Fibroblast of lung (primary cell): ENCODE data around the gene OPA3. TPM values are rescaled to one million over a fixed set of nuclear protein-coding genes. Genes with fewer than 3 reads are reported as not detected.

Source experiments
- DNase-seq, 2 donors: peaks; one replicate each; pipeline versions ENCODE4 v3.0.0 to v3.0.0-alpha.2; 2010; ENCODE audit warnings: low read depth in 2 of 2
- H2AFZ ChIP-seq: 2 replicates; pipeline ENCODE4 v1.5.1; 2012; ENCODE audit warnings: low read length, control low read depth, inconsistent platforms
- H3K27ac ChIP-seq: 2 replicates; pipeline ENCODE4 v1.5.1; 2011; ENCODE audit warnings: low read length, control low read depth; ENCODE audit not compliant: insufficient read depth
- H3K27me3 ChIP-seq: 2 replicates; pipeline ENCODE4 v1.5.1; 2011; ENCODE audit warnings: mild to moderate bottlenecking, low read length; ENCODE audit not compliant: control insufficient read depth, insufficient read depth
- H3K36me3 ChIP-seq: 2 replicates; pipeline ENCODE4 v1.5.1; 2011; ENCODE audit warnings: low read length; ENCODE audit not compliant: control insufficient read depth, insufficient read depth
- H3K4me1 ChIP-seq: 2 replicates; pipeline ENCODE4 v1.5.1; 2011; ENCODE audit warnings: low read length; ENCODE audit not compliant: control insufficient read depth, insufficient read depth; ENCODE audit errors: extremely low read depth
- H3K4me2 ChIP-seq: 2 replicates; pipeline ENCODE4 v1.5.1; 2011; ENCODE audit warnings: low read length, control low read depth; ENCODE audit not compliant: insufficient read depth; ENCODE audit errors: extremely low read depth
- H3K4me3 ChIP-seq, 4 experiments: fragments of 200-600 bp in 1 of 4; sonication (generic) in 1 of 4; replicated peaks in 1 of 4; 2 replicates each; pipeline ENCODE4 v1.5.1; 2011 to 2016; ENCODE audit warnings: low read length in 4 of 4, low read depth in 3 of 4, mild to moderate bottlenecking in 3 of 4, control low read depth in 2 of 4, inconsistent platforms in 1 of 4, mixed read lengths in 1 of 4; ENCODE audit not compliant: insufficient read depth in 1 of 4; ENCODE audit errors: control extremely low read depth in 1 of 4
- H3K79me2 ChIP-seq: 2 replicates; pipeline ENCODE4 v1.5.1; 2012; ENCODE audit warnings: mild to moderate bottlenecking, low read length, inconsistent platforms; ENCODE audit not compliant: control insufficient read depth, insufficient read depth
- H3K9ac ChIP-seq: 2 replicates; pipeline ENCODE4 v1.5.1; 2011; ENCODE audit warnings: mild to moderate bottlenecking, low read length, control low read depth; ENCODE audit not compliant: insufficient read depth
- H3K9me3 ChIP-seq: 2 replicates; pipeline ENCODE4 v1.5.1; 2012; ENCODE audit warnings: low read depth, low read length; ENCODE audit not compliant: control insufficient read depth, insufficient read depth
- H4K20me1 ChIP-seq: 2 replicates; pipeline ENCODE4 v1.5.1; 2011; ENCODE audit warnings: low read length; ENCODE audit not compliant: control insufficient read depth, insufficient read depth; ENCODE audit errors: extremely low read depth
- CTCF ChIP-seq, 2 donors: IDR thresholded peaks in 1 of 2; conservative IDR thresholded peaks in 1 of 2; 1 replicate in 1 of 2; 2 replicates in 1 of 2; pipeline ENCODE4 v1.5.1; 2011 to 2012; ENCODE audit warnings: low read length in 2 of 2, control low read depth in 1 of 2, inconsistent platforms in 1 of 2, low read depth in 1 of 2, mild to moderate bottlenecking in 1 of 2
- EZH2 ChIP-seq: IDR thresholded peaks from 2 replicates; pipeline ENCODE4 v1.5.1; 2012; ENCODE audit warnings: low read length, control low read depth, mild to moderate bottlenecking; ENCODE audit errors: missing control alignments
- polyA plus RNA-seq, 2 donors: library from polyadenylated mRNA; depleted of rRNA in 1 of 2; stranded (reverse) in 1 of 2; unstranded in 1 of 2; fragments of >200 nt; gene quantifications; 2 replicates each; pipeline ENCODE4 v1.2.1, GENCODE V29; 2011 to 2012; ENCODE audit warnings: missing spikeins in 1 of 2
- total RNA-seq: library from RNA; depleted of rRNA; stranded (reverse); fragments of >200 nt; gene quantifications from 2 replicates; pipeline ENCODE4 v1.2.1, GENCODE V29; 2014

Gene OPA3
- total and polyA plus RNA-seq, 2 donors (not counting 1 experiment from before 2014, with no cell fraction given): 3.8 to 8.3 TPM

GRCh38 chr19:45488708-45489107, 95.9 kb downstream of the OPA3 start:
- Histone ChIP-seq H3K4me2 (no peak overlapping the region), H2AFZ (no peak overlapping the region), H3K79me2 (no peaks in the 10 kb centered on the region), H3K36me3 (no peaks in the 10 kb centered on the region), H3K27ac (no peak overlapping the region), H4K20me1 (no peaks in the 10 kb centered on the region), H3K9me3 (no peaks in the 10 kb centered on the region), H3K27me3 (no peaks in the 10 kb centered on the region), H3K4me1 (peaks cover 2% of the 10 kb centered on the region), H3K9ac (no peak overlapping the region), H3K4me3 (no peak overlapping the region)
- no peak for TF ChIP-seq CTCF (conservative IDR thresholded peaks at IDR 0.05 in 1 of 2, IDR thresholded peaks at IDR 0.05 in 1 of 2; ENCODE audit: low read depth in 1 of 2, low read length in 2 of 2)
- TF ChIP-seq EZH2: no peak
- DNase-seq: no peak

GRCh38 chr19:45485305-45486077, 99.1 kb downstream of the OPA3 start:
- Histone ChIP-seq H2AFZ (peak overlapping the region; percentile 81), H3K36me3 (no peaks in the 10 kb centered on the region), H3K27me3 (no peaks in the 10 kb centered on the region), H3K27ac (peak overlapping the region; percentile 32), H3K9ac (peak overlapping the region; percentile 57), H3K79me2 (no peaks in the 10 kb centered on the region), H3K4me2 (peak overlapping the region; percentile 86), H3K9me3 (no peaks in the 10 kb centered on the region), H4K20me1 (no peaks in the 10 kb centered on the region), H3K4me3 (peak overlapping the region; percentile 59 to 76 (median 65)), H3K4me1 (no peaks in the 10 kb centered on the region)
- peak; percentile 87 to 92 for DNase-seq
- no peak for TF ChIP-seq EZH2
- peak; percentile 94 to 98 for TF ChIP-seq CTCF (conservative IDR thresholded peaks at IDR 0.05 in 1 of 2, IDR thresholded peaks at IDR 0.05 in 1 of 2; ENCODE audit: low read depth in 1 of 2, low read length in 2 of 2)

GRCh38 chr19:45484273-45484945, 100.2 kb downstream of the OPA3 start:
- Histone ChIP-seq H2AFZ (no peak overlapping the region), H3K4me2 (no peak overlapping the region), H3K9me3 (no peaks in the 10 kb centered on the region), H3K27ac (no peak overlapping the region), H4K20me1 (no peaks in the 10 kb centered on the region), H3K79me2 (no peaks in the 10 kb centered on the region), H3K4me1 (no peaks in the 10 kb centered on the region), H3K9ac (no peak overlapping the region), H3K36me3 (no peaks in the 10 kb centered on the region), H3K27me3 (no peaks in the 10 kb centered on the region), H3K4me3 (no peak overlapping the region)
- no peak for TF ChIP-seq CTCF (conservative IDR thresholded peaks at IDR 0.05 in 1 of 2, IDR thresholded peaks at IDR 0.05 in 1 of 2; ENCODE audit: low read depth in 1 of 2, low read length in 2 of 2)
- no peak for TF ChIP-seq EZH2
- DNase-seq: no peak
